ENCODE measurements around the gene WDR75. TPM values are rescaled to one million over a fixed set of nuclear protein-coding genes. Genes with fewer than 3 reads are reported as not detected.

The WDR75 gene
- total RNA-seq, 3 donors from 2014 or later, result 20.6 to 28.4 (median 24.6) TPM

DNA sequence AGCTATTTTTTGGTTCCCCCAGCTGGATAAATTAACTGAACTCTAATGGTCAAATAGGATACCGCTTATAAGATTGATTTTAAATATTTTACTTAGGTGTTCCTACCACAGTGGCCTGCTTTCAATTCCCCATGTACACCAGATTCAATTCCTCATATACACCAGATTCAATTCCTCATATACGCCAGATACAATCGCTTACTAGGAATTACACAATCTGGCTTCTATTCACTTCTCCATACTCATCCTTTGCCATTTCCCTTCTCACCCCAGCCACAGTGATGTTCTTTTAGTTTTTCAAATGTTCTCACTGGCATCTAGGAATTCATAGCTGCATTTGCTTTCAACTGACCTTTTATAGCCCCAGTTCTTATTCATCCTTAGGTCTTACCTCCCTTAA lies 72.8 kb downstream of the WDR75 start:
- Histone ChIP-seq H3K36me3 (ENCODE audit: low read depth) (no peaks in the 10 kb centered on the region), H3K9me3 (no peaks in the 10 kb centered on the region), H3K4me3 (no peak overlapping the region), H3K4me1 (ENCODE audit: low read depth) (no peaks in the 10 kb centered on the region)
- intact Hi-C loops (cut with DNase I, micrococcal nuclease), result no loop called here
- DNase-seq (no peak), ATAC-seq (peak; percentile 26)
- TF ChIP-seq, protein P1, sequence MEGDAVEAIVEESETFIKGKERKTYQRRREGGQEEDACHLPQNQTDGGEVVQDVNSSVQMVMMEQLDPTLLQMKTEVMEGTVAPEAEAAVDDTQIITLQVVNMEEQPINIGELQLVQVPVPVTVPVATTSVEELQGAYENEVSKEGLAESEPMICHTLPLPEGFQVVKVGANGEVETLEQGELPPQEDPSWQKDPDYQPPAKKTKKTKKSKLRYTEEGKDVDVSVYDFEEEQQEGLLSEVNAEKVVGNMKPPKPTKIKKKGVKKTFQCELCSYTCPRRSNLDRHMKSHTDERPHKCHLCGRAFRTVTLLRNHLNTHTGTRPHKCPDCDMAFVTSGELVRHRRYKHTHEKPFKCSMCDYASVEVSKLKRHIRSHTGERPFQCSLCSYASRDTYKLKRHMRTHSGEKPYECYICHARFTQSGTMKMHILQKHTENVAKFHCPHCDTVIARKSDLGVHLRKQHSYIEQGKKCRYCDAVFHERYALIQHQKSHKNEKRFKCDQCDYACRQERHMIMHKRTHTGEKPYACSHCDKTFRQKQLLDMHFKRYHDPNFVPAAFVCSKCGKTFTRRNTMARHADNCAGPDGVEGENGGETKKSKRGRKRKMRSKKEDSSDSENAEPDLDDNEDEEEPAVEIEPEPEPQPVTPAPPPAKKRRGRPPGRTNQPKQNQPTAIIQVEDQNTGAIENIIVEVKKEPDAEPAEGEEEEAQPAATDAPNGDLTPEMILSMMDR (IDR thresholded peaks at IDR 0.05), result no peak

DNA sequence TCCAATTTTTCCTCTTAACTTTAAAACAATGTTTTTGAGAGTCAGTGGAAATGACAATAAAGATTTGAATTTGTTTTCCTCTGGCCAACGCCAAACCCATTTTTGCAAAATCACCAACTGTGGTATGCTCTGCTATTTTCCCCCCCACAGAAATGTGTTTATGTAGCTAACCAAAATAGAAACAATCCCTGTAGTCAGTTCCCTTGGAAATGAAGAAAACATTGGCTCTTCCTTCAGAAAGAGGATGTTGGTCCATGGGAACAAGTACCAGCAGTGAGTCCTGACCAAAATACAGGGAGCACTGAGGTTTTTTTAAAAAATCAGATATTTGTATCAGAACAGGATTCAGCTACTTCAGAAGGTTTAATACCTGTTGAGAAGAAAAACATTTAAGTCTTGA lies 74.0 kb downstream of the WDR75 start:
- ATAC-seq, result peak; percentile 34
- H3K36me3 ChIP-seq (ENCODE audit: low read depth), result no peaks in the 10 kb centered on the region

DNA sequence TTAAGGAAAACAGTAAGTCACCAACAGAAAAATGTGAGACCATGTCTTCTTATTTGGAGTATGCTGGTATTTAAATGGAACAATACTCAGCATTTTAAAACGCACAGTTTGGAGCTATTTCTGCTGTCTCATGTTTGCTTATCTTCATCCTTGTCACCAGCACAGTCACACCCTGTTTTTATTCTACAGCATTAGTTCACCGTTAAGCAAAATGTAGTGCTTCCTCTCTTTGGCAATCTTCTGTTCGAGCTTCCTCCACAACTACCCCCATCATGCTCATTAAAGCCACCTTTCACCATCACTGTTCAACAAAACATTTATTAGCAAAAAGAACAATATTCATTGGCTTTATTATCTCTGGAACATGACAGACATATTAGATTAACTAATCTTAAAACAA lies 75.3 kb downstream of the WDR75 start:
- Histone ChIP-seq H3K4me1 (ENCODE audit: low read depth) (peaks cover 5% of the 10 kb centered on the region), H3K9me3 (no peaks in the 10 kb centered on the region), H3K36me3 (ENCODE audit: low read depth) (no peaks in the 10 kb centered on the region), H3K4me3 (no peak overlapping the region)
- ATAC-seq (peak; percentile 61), DNase-seq (no peak)
- TF ChIP-seq, protein P1 (IDR thresholded peaks at IDR 0.05), result no peak
- intact Hi-C loops (cut with DNase I, micrococcal nuclease), result no loop called here

More for the DNA sequence above, 74.0 kb downstream of the WDR75 start:
- TF ChIP-seq, protein P1 (IDR thresholded peaks at IDR 0.05), result no peak
- Histone ChIP-seq H3K4me3 (no peak overlapping the region), H3K4me1 (ENCODE audit: low read depth) (no peaks in the 10 kb centered on the region), H3K9me3 (no peaks in the 10 kb centered on the region)
- no peak for DNase-seq
- intact Hi-C loops (cut with DNase I, micrococcal nuclease), result no loop called here

DNA sequence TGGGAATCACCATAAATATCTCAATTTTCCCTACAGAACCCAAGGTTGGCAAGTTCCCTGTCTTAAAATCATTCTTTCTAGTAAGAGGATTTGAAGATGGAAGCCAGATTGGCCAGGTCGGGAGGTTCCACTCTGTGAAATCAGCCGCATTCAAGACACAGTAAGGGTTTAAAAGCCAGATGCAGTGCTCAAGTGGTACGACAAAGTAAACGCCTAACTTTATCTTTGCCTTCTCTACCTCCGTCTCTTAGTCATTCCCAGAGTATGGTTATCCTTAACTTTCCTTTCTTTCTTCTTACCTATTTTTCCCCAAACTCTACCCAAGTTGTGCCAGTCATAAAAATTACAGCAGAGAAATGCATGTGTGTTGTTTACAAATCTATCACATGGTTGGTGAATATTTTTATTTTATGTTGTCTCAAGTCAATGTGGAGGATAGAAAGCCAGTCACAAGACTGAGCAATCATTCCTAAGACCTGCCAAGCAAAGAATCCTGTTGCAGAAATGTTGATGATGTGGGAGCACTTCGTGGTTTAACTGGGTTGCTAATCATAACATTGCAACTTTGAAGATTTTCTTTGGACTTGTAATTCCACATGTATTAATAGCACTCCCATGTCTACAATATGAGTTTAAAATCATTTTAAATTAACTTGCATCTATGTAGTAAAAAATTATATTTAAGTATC lies 76.7 kb downstream of the WDR75 start:
- no peaks in the 10 kb centered on the region for H3K9me3 ChIP-seq
- peaks cover 15% of the 10 kb centered on the region for H3K4me1 ChIP-seq (ENCODE audit: low read depth)
- H3K4me3 ChIP-seq, result no peak overlapping the region
- TF ChIP-seq, protein P1 (IDR thresholded peaks at IDR 0.05), result no peak
- no peaks in the 10 kb centered on the region for H3K36me3 ChIP-seq (ENCODE audit: low read depth)
- intact Hi-C loops (cut with DNase I, micrococcal nuclease), result no loop called here
- ATAC-seq, result no peak
- DNase-seq, result no peak

DNA sequence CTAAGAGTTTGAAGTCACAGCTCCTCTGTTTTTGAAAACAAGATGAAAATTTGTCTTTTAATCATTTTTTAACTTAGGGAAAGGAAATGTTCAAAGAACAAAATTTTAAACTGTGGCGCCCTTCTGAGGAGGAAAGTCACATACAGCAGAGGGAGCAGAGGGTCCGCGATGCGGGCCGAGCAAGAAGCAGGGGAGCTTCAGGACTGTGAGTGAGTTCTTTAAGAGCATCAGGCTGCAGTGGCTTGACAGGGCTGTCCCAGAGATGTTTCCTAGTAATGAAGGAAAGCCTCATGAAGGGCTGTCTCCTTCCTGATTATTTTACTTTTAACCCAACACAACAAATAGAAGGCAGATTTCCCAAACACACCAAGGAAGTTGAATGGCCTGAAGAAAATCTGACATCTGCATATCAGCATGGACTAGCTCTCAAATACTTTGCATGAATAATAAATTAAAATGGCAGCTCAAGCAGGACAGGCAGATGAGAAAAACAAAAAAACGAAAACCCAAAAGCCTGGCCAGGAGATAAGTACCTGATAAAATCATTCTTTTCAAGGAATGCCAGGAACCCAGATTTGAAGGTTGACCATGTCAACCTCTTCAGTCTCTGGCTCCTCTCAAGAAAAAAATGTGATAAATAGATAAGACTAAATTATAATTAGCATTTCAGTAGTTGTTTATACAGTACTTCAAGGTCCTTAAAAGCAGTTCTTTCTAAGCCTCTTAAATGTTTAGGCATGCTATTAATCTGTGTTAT lies 78.5 kb downstream of the WDR75 start:
- no peak overlapping the region for H3K4me3 ChIP-seq
- TF ChIP-seq, protein P1 (IDR thresholded peaks at IDR 0.05), result no peak
- intact Hi-C loops (cut with DNase I, micrococcal nuclease), result no loop called here
- no peaks in the 10 kb centered on the region for H3K36me3 ChIP-seq (ENCODE audit: low read depth)
- peaks cover 15% of the 10 kb centered on the region for H3K4me1 ChIP-seq (ENCODE audit: low read depth)
- ATAC-seq (no peak), DNase-seq (no peak)
- H3K9me3 ChIP-seq, result no peaks in the 10 kb centered on the region

Measured in mucosa of descending colon (tissue), 3 donors.